D721Med (cell line): Measurements from ENCODE around the gene FARSA.
"Not testable (repeated sequence)": the region's sequence is repeated elsewhere in the genome, so short reads cannot be mapped to it uniquely, and the experiment has no call there.

Source experiments
- DNase-seq: peaks from one replicate; pipeline ENCODE4 v3.0.0; 2011; ENCODE audit warnings: low spot score; ENCODE audit not compliant: insufficient read length
- FAIRE-seq: peaks from 2 replicates; lab custom pipeline; 2011; peaks lifted over from hg19 to GRCh38; lab: Jason Lieb, UNC
- TF ChIP-seq, protein P1 (sequence below): IDR thresholded peaks from 2 replicates; pipeline ENCODE4 v1.5.1; 2012; ENCODE audit warnings: mild to moderate bottlenecking, control low read depth; ENCODE audit not compliant: insufficient read depth; ENCODE audit errors: missing control alignments

The FARSA gene

DNA sequence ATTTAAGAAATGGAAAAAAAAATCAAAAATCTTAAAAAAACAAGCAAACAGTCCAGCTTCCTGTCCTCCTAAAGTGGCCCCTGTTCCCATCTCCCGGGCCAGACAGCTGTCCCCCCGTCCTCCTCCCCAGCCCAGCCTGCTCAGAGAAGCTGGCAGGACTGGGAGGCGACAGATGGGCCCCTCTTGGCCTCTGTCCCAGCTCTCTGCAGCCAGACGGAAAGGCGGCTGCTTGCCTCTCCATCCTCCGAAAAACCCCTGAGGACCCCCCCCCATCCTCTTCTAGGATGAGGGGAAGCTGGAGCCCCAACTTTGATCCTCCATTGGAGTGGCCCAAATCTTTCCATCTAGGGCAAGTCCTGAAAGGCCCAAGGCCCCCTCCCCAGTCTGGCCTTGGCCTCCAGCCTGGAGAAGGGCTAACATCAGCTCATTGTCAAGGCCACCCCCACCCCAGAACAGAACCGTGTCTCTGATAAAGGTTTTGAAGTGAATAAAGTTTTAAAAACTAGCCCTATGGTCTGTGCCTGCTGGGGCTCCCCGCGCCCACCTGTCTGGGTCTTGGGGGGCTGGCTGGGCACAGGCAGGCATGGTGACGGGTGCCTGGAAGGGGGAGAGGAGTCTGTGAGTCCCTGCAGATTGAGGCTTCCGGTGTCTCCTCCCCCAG lies 19.8 kb upstream of the FARSA start:
- TF ChIP-seq, protein P1, sequence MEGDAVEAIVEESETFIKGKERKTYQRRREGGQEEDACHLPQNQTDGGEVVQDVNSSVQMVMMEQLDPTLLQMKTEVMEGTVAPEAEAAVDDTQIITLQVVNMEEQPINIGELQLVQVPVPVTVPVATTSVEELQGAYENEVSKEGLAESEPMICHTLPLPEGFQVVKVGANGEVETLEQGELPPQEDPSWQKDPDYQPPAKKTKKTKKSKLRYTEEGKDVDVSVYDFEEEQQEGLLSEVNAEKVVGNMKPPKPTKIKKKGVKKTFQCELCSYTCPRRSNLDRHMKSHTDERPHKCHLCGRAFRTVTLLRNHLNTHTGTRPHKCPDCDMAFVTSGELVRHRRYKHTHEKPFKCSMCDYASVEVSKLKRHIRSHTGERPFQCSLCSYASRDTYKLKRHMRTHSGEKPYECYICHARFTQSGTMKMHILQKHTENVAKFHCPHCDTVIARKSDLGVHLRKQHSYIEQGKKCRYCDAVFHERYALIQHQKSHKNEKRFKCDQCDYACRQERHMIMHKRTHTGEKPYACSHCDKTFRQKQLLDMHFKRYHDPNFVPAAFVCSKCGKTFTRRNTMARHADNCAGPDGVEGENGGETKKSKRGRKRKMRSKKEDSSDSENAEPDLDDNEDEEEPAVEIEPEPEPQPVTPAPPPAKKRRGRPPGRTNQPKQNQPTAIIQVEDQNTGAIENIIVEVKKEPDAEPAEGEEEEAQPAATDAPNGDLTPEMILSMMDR: no peak
- FAIRE-seq (no peak), DNase-seq (no peak)

GRCh38 chr19:12952488-12953137 lies 19.1 kb upstream of the FARSA start:
- no peak for DNase-seq
- TF ChIP-seq, protein P1: no peak
- FAIRE-seq: no peak

DNA sequence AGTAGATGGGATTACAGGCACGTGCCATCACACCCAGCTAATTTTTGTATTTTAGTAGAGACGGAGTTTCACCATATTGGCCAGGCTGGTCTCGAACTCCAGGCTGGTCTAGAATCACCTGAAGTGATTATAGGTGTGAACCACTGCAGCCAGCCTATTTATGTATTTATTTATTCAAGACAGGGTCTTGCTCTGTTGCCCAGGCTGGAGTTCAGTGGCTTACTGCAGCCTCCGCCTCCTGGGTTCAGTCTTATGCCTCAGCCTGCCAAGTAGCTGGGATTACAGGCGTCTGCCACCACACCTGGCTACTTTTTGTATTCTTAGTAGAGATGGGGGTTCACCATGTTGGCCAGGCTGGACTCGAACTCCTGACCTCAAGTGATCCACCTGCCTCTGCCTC lies 18.5 kb upstream of the FARSA start:
- FAIRE-seq, DNase-seq: not testable (repeated sequence)

DNA sequence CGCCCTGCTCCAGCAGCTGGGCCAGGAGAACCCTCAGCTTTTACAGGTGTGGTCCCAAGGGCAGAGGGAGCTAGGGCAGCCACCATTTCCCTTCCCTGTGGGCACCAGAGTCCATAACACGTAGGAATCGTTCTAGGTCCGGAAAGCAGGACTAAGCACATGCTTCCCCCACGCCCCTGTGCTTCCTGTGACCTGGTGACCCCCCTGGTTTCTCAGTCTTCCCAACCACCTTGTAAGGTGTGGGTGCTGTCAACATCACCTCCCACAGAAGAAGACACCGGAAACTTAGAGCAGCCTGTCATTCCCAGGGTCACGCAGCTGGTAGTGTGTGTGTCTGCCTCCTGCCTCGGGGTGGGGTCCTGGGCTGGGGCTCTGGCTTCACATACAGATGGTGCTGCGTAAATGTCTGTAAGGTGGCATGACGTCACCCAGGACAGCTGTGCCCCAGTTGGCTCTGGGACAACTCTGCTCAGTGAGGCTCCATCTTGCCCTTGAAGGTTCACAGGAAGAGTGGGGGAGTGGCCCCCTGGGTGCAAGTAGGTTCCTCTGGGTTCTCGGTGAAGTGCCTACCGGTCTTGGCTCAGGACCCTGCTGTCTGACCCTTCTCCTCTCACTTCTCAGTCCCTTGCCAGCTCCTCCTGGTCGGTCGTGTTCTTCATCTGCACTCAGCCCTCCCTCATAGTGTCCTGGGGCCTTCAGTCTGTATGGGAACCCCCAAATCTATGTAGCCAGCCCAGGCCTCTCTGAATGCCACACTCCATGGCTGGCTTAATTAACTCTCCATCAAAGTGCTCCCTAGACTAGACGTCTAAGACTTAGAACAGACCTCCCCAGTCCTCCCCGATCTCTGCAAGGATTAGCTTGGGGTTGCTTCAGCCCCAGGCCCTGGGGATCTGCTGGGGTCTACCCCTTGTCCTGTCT lies 16.1 kb upstream of the FARSA start:
- no peak for FAIRE-seq
- DNase-seq: no peak

GRCh38 chr19:12948612-12949362 lies 15.3 kb upstream of the FARSA start:
- DNase-seq (no peak), FAIRE-seq (no peak)
- TF ChIP-seq, protein P1: no peak

More for the DNA sequence above, 16.1 kb upstream of the FARSA start:
- TF ChIP-seq, protein P1: no peak

DNA sequence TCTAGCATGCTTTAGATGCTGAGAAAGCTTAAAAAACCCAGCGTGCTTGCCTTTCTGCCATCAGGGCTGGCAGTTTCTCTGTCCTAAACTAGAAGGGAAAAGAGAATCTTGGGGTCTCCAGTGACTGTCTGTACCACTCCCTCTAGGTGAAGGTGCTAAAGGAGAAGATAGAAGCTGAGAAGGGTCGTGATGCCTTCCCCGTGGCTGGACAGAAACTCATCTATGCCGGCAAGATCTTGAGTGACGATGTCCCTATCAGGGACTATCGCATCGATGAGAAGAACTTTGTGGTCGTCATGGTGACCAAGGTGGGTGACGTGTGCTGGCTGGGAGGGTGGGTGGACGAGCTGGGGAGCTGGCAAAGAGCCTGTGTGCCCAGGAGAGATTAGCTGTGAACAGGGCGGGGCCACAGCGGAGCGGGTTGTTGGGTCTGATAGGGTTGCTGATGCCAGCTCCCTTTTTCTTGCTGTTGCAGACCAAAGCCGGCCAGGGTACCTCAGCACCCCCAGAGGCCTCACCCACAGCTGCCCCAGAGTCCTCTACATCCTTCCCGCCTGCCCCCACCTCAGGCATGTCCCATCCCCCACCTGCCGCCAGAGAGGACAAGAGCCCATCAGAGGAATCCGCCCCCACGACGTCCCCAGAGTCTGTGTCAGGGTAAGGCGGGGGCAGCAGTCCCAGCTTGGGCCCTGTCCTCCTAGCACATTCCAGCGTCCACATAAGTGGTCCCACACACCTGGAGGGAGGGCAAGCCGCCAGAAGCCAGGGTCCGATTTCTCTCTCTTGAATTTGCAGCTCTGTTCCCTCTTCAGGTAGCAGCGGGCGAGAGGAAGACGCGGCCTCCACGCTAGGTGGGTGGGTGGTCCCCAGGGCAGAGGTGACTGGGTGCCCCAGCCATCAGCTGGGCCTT lies 14.4 kb upstream of the FARSA start:
- TF ChIP-seq, protein P1: no peak
- DNase-seq (no peak), FAIRE-seq (no peak)
